HG02623 (cell line): ENCODE measurements around the gene OLAH.

Experiments
- ATAC-seq: cut with Tn5 transposase; IDR thresholded peaks from one replicate; pipeline ENCODE4 v1.9.1; 2021; ENCODE audit warnings: moderate library complexity; ENCODE audit not compliant: unreplicated experiment

The OLAH gene

GRCh38 chr10:15068802-15069201 is 25.1 kb downstream of the OLAH start:
- no peak for ATAC-seq

DNA sequence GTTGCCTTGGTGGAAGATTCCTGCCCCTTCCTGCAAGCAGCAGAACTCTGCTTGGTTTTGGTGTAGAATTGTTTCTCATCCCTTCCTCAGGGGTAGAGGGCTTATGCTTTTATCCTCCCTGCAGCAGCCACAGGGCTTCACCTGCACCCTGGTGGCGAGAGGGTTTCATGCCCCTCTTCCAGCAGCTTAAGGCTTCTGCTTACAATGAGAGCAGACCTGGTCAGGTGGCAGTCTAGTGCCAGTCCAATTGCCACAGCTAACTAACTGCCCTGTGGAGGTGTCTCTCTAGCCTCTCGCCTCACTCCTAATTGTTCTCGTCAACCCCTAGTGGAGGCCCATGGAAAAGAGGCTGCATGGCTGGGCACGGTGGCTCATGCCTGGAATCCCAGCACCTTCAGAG is 25.5 kb downstream of the OLAH start:
- ATAC-seq = no peak

DNA sequence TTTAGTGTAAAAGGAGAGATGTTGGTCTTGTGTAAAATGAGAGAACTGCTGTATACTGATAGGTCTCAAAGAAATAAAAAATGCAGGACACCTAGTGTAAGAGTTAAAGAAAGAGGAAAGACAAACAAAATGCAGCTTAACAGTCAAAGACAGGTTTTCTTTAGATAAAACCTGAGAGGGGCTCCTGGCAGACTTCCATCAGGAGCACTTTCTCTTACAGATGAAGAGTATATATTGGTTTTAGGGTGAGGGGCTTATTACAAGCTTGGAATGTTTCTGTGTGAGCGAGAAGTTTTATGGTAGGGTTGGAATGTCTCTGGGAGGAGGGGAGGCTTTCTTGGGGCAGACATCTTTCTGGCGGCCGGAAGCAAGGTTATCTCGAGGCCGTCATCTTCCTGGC is 28.6 kb downstream of the OLAH start:
- no peak for ATAC-seq

GRCh38 chr10:15075421-15075820 is 31.7 kb downstream of the OLAH start:
- no peak for ATAC-seq

DNA sequence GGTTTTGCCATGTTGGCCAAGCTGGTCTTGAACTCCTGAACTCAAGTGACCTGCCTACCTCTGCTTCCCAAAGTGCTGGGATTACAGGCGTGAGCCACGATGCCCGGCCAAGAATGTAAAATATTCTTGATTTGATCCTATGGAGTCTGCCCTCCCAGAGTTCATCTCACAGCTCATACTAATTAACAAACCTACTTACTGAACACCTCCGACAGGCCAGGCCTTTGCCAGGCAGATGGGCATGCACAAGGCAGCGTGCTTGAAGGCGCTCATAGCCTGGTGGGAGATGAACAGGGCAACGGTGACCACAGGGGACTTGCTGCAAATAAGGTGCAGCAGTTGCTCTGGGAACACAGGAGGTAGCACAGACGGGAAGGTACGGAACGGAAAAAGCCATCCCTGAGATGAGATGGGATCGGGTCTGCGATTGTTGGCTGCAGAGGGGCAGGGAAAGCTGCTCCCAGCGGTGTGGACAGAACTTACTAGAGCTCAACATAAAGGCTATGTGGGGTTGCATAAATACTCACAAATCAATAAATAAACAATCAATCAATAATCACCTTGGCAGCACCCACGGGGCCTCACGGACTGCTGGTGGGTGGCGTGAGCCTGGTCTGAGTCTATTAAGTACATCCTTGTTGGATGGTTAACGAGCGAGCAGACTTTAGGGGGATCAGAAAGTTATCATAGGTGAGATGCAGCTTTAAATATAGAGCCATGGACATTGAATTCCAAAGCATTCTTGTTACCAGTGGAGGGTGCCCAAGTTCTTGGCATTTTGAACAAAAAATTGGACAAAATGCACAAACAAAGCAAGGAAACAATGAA is 40.1 kb downstream of the OLAH start:
- no peak for ATAC-seq

DNA sequence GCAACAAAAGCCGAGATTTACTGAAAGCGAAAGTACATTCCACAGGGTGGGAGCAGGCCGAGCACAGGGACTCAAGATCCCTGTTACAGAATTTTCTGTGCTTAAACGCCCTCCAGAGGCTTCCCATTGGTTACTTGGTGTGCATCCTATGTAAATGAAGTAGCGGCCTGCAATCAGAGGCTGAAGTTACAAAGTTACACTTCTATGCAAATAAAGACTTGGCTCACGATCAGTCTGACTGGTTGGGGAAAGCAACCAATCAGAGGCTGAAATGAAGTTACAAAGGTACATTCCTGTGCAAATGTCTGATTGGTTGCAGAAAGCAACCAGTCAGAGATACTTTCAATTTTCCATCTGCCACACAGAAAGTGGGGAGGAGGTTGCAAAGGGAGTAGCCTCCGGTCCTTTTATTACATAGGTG is 40.8 kb downstream of the OLAH start:
- no peak for ATAC-seq

DNA sequence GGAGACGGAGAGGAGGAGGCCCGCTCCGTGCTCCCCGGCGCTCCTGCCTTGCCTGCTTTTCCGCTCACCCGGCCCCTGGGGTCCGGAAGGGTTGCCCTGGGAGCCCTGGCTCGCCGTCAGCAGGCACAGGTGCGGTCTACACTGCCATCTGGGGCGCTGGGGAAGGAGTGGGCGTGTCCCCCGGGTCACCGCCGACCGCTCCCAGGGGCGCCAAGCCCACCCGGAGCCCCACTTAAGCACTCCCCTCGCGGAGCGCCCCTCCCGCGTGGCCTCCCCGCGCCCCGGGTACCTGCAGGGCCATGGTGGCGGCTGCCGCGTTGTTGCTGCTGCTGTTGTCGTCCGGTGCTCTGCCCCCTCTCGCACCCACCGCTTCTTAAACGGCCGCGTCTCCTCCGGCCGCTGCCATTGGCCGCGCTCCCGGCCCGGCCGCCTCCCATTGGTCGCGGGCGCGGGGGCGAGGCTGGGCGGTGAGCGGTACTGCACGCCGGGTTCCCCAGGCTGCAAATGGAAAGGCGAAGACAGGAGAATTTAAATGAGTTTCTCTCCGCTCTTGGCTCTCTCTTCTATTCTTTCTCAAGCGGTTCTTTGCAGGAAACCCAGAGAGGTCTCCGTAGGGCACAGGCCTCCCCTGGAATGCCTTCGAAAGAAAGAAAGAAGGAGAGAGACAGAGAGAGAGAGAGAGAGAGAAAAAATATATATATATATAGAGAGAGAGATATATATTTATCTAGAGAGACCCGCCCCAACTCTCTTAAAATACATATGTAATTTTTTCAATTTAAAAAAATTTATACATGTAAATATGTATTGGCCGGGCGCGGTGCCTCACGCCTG is 44.9 kb downstream of the OLAH start, which contains the start of gene ACBD7:
Gene ACBD7, minus strand, starts transcription at position 349 of the 834 bp plus-strand sequence. Its CDS starts 48 bp downstream, at position 301.
- peak; percentile 100 for ATAC-seq

GRCh38 chr10:15091418-15091817 is 47.7 kb downstream of the OLAH start:
- ATAC-seq = no peak

GRCh38 chr10:15092855-15093408 is 49.2 kb downstream of the OLAH start:
- ATAC-seq = no peak

GRCh38 chr10:15096661-15097010 is 52.9 kb downstream of the OLAH start:
- peak; percentile 15 for ATAC-seq

GRCh38 chr10:15097011-15097812 is 53.5 kb downstream of the OLAH start, which contains the start of gene RPP38:
Gene RPP38, plus strand, starts transcription at chr10:15097355. Its CDS starts 5,960 bp downstream, at chr10:15103315.
- ATAC-seq = peak; percentile 79

- ATAC-seq = no peak
These were observed 56.1 kb downstream of the OLAH start for GRCh38 chr10:15099886-15100285.

GRCh38 chr10:15103513-15103912 is 59.8 kb downstream of the OLAH start:
- ATAC-seq = no peak

- ATAC-seq = peak; percentile 82
These were observed 62.7 kb downstream of the OLAH start for GRCh38 chr10:15106352-15107013.

DNA sequence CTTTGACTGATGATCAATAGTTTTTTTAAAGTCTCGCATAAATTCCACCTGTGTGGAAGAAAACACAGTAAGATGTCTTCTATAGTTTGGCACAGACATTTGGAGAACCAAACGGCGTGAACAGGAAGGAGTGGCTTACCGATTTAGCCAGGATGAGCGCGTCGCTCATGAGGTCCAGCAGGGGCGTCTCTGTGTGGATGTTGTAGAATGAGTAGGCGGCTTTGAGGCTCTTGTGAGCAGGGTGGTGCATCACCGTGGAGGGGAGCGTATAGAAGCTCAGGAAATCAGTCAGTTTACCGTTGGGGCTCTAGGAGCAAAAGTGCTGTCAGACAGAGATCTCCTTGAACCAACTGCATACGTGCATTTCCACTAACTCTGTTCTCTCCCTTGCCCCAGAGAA is 68.9 kb downstream of the OLAH start:
- ATAC-seq = no peak

DNA sequence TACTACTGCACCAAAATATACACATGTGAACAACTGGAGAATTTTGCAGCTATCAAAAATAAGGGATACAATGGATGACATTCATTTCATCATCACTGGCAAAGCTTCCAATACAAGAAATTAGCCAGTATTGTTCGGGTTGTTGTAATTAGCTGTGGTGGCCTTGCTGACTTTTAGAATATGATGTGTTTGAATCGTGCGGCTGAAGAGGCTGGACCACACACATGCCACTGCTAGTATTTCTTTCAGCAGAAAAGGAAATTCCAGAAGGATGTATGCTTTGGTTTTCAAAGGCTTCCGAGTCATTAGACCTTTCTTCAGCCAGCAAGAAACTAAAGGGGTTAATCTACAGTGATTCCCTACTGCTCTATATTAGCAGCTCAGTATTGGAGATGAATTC is 70.0 kb downstream of the OLAH start:
- no peak for ATAC-seq

DNA sequence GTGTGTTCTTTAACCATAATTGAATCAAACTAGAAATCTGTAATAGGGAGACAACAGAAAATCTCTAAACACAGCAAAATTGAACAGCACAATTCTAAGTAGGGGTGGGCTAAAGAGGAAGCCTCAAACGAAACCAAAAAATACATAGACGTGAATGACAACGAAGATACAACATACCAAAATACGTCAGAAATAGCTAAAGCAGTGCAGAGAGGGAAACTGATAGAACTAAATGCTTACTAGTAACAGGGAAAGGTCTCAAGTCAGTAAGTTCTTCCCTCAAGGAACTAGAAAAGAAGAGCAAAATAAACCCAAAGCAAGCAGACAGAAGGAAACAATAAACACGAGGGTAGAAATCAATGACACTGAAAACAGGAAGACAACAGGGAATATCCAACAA is 72.5 kb downstream of the OLAH start:
- no peak for ATAC-seq

DNA sequence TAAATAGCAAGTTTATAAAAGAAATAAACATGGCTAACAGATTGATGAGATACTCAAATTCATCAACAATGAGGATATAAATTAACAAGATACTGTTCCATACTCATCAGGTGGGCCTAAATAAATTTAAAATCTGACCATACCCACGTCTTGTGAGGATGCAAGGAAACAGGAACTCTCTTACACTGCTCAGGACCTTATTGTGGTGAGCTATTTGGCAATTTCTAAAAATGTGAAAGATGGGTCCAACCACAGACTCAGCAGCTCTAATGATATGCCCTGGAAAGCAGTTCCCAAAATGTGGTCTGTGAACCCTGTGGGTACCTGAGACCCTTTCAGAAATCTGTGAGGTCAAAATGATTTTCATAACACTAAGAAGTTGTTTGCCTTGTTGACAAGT is 74.9 kb downstream of the OLAH start:
- no peak for ATAC-seq

DNA sequence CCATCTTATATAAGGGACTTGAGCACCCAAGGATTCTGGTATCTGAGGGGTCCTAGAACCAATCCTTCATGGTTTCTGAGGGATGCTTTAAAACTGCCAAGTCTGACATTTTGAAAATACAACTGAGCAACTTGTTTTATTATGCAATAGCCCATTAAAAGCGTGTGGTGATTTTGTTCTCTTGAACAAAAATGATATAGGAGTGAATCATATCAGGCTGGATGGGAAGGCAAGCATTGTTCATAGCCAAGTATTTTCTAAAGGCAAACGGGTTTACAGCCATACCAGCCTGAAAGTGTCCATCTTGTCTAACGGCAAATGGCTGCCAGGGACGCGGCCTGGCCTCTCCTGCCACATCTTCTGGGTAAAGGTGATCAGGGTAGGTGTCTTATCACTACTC is 76.8 kb downstream of the OLAH start:
- ATAC-seq = no peak

DNA sequence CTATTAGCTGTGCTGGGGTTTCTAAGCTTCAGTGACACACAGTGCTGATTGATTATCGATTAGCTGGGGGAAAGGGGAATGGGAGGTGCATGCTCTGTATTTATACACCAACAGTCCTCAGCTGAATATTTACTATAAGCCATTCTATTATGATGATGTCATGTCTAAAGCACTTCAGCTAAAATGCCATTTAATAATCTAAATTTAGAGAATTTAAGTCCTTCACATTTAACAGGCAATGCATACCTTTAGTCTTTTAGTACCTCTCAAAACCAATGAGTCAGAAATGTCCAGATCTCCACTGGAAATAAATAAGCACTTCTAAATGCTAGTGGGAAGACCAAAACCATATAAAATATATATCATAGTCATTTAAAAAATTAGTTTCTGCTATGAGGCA is 78.0 kb downstream of the OLAH start:
- no peak for ATAC-seq
